Measurements from ENCODE around the gene CLDN4.

DNA sequence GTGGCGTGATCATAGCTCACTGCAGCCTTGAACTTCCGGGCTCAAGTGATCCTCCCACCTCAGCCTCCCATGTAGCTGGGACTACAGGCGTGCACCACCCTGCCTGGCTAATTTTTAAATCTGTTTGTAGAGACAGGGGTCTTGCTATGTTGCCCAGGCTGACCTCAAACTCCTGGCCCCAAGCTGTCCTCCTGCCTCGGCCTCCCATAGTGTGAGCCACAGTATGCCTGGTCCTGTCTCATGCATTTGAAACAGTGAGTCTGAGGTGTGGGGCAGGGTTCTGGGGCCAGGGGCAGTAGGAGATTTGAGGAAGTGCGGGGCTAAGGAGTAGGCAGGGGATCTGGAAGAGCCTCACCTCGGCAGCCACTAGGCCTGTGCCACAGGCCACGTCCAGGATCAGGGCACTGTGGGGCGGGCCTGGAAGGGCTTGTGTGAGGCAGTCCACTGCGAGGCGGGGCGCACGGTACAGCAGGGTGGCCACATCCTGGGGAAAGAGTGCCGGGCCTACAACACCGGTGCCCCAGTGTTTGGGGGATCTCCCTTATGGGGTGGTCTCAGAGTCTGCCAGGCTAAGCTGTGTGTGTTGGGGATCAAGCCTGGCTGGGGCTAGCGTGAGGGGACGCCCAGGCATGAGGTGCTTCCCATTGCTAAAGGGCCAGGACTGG lies 10.1 kb downstream of the CLDN4 start:
- TF ChIP-seq POLR2A (IDR thresholded peaks at IDR 0.05) = no peak
- TF ChIP-seq, protein P1, sequence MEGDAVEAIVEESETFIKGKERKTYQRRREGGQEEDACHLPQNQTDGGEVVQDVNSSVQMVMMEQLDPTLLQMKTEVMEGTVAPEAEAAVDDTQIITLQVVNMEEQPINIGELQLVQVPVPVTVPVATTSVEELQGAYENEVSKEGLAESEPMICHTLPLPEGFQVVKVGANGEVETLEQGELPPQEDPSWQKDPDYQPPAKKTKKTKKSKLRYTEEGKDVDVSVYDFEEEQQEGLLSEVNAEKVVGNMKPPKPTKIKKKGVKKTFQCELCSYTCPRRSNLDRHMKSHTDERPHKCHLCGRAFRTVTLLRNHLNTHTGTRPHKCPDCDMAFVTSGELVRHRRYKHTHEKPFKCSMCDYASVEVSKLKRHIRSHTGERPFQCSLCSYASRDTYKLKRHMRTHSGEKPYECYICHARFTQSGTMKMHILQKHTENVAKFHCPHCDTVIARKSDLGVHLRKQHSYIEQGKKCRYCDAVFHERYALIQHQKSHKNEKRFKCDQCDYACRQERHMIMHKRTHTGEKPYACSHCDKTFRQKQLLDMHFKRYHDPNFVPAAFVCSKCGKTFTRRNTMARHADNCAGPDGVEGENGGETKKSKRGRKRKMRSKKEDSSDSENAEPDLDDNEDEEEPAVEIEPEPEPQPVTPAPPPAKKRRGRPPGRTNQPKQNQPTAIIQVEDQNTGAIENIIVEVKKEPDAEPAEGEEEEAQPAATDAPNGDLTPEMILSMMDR (IDR thresholded peaks at IDR 0.05) = no peak

Measured in adrenal gland (tissue), 5 donors.